HepG2 (cell line): Measurements from ENCODE around the gene PSPH. TPM values are rescaled to one million over a fixed set of nuclear protein-coding genes. Genes with fewer than 3 reads are reported as not detected.

Experiments used
- FOXM1 ChIP-seq: sonication (generic); formaldehyde crosslinking; IDR thresholded peaks from 2 replicates; pipeline ENCODE4 v1.5.0; 2020; ENCODE audit warnings: missing genetic modification reagents
- GMEB1 ChIP-seq: sonication (generic); formaldehyde crosslinking; IDR thresholded peaks from 2 replicates; pipeline ENCODE4 v1.5.1; 2020; ENCODE audit warnings: missing genetic modification reagents, mild to moderate bottlenecking, borderline replicate concordance
- GTF2F1 ChIP-seq: fragments of 150-350 bp; IDR thresholded peaks from 2 replicates; pipeline ENCODE4 v1.6.1; 2014; ENCODE audit warnings: low read length
- HOMEZ ChIP-seq: IDR thresholded peaks from 2 replicates; pipeline ENCODE4 v1.6.1; 2016; ENCODE audit warnings: low read depth
- ISL2 ChIP-seq: sonication (generic); formaldehyde crosslinking; IDR thresholded peaks from 2 replicates; pipeline ENCODE4 v1.5.0; 2020; ENCODE audit warnings: missing genetic modification reagents
- KLF12 ChIP-seq: sonication (generic); formaldehyde crosslinking; IDR thresholded peaks from 2 replicates; pipeline ENCODE4 v1.4.0; 2020; ENCODE audit warnings: missing genetic modification reagents, borderline replicate concordance
- MYPOP ChIP-seq: sonication (generic); formaldehyde crosslinking; IDR thresholded peaks from 2 replicates; pipeline ENCODE4 v1.8.1; 2023; ENCODE audit warnings: mild to moderate bottlenecking, moderate library complexity, missing genetic modification reagents
- NFIC ChIP-seq: IDR thresholded peaks from 2 replicates; pipeline ENCODE4 v1.6.1; 2012; ENCODE audit warnings: mild to moderate bottlenecking, low read length, inconsistent platforms
- NFRKB ChIP-seq: fragments of 450-650 bp; IDR thresholded peaks from 2 replicates; pipeline ENCODE4 v1.6.1; 2017
- POGZ ChIP-seq: sonication (generic); formaldehyde crosslinking; IDR thresholded peaks from 2 replicates; pipeline ENCODE4 v1.4.0; 2020; ENCODE audit warnings: mild to moderate bottlenecking, missing genetic modification reagents
- TBX2 ChIP-seq: sonication (generic); formaldehyde crosslinking; IDR thresholded peaks from 2 replicates; pipeline ENCODE4 v1.5.0; 2020; ENCODE audit warnings: missing genetic modification reagents, mild to moderate bottlenecking, borderline replicate concordance
- TFDP2 ChIP-seq: sonication (generic); formaldehyde crosslinking; IDR thresholded peaks from 2 replicates; pipeline ENCODE4 v1.4.0; 2020; ENCODE audit warnings: missing genetic modification reagents
- ZBTB43 ChIP-seq: sonication (generic); formaldehyde crosslinking; conservative IDR thresholded peaks from 2 replicates; pipeline ENCODE4 v1.4.0; 2020; ENCODE audit warnings: missing genetic modification reagents
- ZFP36 ChIP-seq: fragments of 150-350 bp; IDR thresholded peaks from 2 replicates; pipeline ENCODE4 v1.6.1; 2018; ENCODE audit warnings: borderline replicate concordance, low read length, low read depth; ENCODE audit not compliant: partially characterized antibody
- ZFP41 ChIP-seq: sonication (generic); formaldehyde crosslinking; IDR thresholded peaks from 2 replicates; pipeline ENCODE4 v1.4.0; 2020; ENCODE audit warnings: mild to moderate bottlenecking, missing genetic modification reagents, borderline replicate concordance
- ZNF143 ChIP-seq: sonication (generic); formaldehyde crosslinking; IDR thresholded peaks from 2 replicates; pipeline ENCODE4 v1.4.0; 2020; ENCODE audit warnings: missing genetic modification reagents
- ZNF326 ChIP-seq: sonication (generic); formaldehyde crosslinking; IDR thresholded peaks from 2 replicates; pipeline ENCODE4 v1.4.0; 2020; ENCODE audit warnings: missing genetic modification reagents, borderline replicate concordance
- ZNF382 ChIP-seq: sonication (generic); formaldehyde crosslinking; IDR thresholded peaks from 2 replicates; pipeline ENCODE4 v1.5.0; 2020; ENCODE audit warnings: missing genetic modification reagents, mild to moderate bottlenecking, borderline replicate concordance
- ZNF552 ChIP-seq: sonication (generic); formaldehyde crosslinking; IDR thresholded peaks from 2 replicates; pipeline ENCODE4 v1.9.0; 2022; ENCODE audit warnings: missing genetic modification reagents, mild to moderate bottlenecking, borderline replicate concordance
- ZNF83 ChIP-seq: sonication (generic); formaldehyde crosslinking; IDR thresholded peaks from 2 replicates; pipeline ENCODE4 v1.4.0; 2020; ENCODE audit warnings: missing genetic modification reagents, mild to moderate bottlenecking, borderline replicate concordance
- ZNF841 ChIP-seq: sonication (generic); formaldehyde crosslinking; IDR thresholded peaks from 2 replicates; pipeline ENCODE4 v1.8.1; 2023; ENCODE audit warnings: missing genetic modification reagents, borderline replicate concordance
- ZSCAN22 ChIP-seq: sonication (generic); formaldehyde crosslinking; IDR thresholded peaks from 2 replicates; pipeline ENCODE4 v1.4.0; 2020; ENCODE audit warnings: mild to moderate bottlenecking, missing genetic modification reagents
- polyA plus RNA-seq, 8 experiments: library from polyadenylated mRNA; depleted of rRNA in 3 of 8; stranded (reverse) in 7 of 8; unstranded in 1 of 8; fragments of >200 nt; fragmentation: Illumina TruSeq in 4 of 8; extraction: Trizol in 4 of 8; gene quantifications; 2 replicates each; pipeline versions ENCODE4 v1.2.1 to v1.2.3, GENCODE V29; 2011 to 2016; ENCODE audit warnings: low read depth in 4 of 8, missing spikeins in 1 of 8, mixed read lengths in 1 of 8; ENCODE audit not compliant: insufficient read depth in 1 of 8
- total RNA-seq, 5 experiments: library from RNA; depleted of rRNA; stranded (reverse); fragments of >200 nt; fragmentation: Illumina TruSeq; extraction: Trizol; gene quantifications; 2 replicates each; pipeline ENCODE4 v1.2.3, GENCODE V29; 2016; ENCODE audit warnings: low read depth in 1 of 5

PSPH gene
- total and polyA plus RNA-seq, 2 of the 13 experiments (the other 11 are each of a cell fraction or from before 2014, with no cell fraction given): 85.5 to 124 TPM

GRCh38 chr7:56051339-56052191 lies at the start of gene PSPH, which contains the start of gene CCT6A (continued):
- TF ChIP-seq FOXM1 (no peak), ZNF841 (CRISPR knock-in tag) (no peak), ZNF143 (CRISPR knock-in tag) (peak; percentile 91), ZBTB43 (CRISPR knock-in tag) (0 out of 2 replicates have a peak, but pooled peaks have one; percentile 20), GTF2F1 (no peak), ZNF326 (CRISPR knock-in tag) (no peak), HOMEZ (CRISPR knock-in tag) (peak; percentile 89), TBX2 (CRISPR knock-in tag) (peak; percentile 91), POGZ (peak; percentile 95), MYPOP (CRISPR knock-in tag) (peak; percentile 73; the same call in 1 of the 2 replicates), ZNF382 (CRISPR knock-in tag) (no peak), ZSCAN22 (CRISPR knock-in tag) (no peak), NFIC (no peak), KLF12 (CRISPR knock-in tag) (no peak), NFRKB (no peak), ZNF83 (CRISPR knock-in tag) (no peak), ZNF552 (CRISPR knock-in tag) (peak; percentile 71; the same call in 1 of the 2 replicates), ZFP36 (no peak), ISL2 (CRISPR knock-in tag) (peak; percentile 31; the same call in 1 of the 2 replicates), ZFP41 (CRISPR knock-in tag) (peak; percentile 63; the same call in 1 of the 2 replicates), GMEB1 (CRISPR knock-in tag) (peak; percentile 100), TFDP2 (peak; percentile 93)
